OCI-LY7 (cell line): Measurements from ENCODE around the gene HS3ST4.

Experiments used
- EZH2phosphoT487 ChIP-seq: fragments of 200-600 bp; sonication (generic); IDR thresholded peaks from 2 replicates; pipeline ENCODE4 v1.6.1; 2018; ENCODE audit warnings: low read depth, borderline replicate concordance, mild to moderate bottlenecking, mixed run types, antibody characterized with exemption, low read length, moderate library complexity, mixed read lengths
- TF ChIP-seq, protein P1 (sequence below): fragments of 200-600 bp; sonication (generic); conservative IDR thresholded peaks from 2 replicates; pipeline ENCODE4 v1.5.1; 2014; ENCODE audit warnings: mild to moderate bottlenecking, antibody characterized with exemption, low read length, moderate library complexity, mixed read lengths

DNA sequence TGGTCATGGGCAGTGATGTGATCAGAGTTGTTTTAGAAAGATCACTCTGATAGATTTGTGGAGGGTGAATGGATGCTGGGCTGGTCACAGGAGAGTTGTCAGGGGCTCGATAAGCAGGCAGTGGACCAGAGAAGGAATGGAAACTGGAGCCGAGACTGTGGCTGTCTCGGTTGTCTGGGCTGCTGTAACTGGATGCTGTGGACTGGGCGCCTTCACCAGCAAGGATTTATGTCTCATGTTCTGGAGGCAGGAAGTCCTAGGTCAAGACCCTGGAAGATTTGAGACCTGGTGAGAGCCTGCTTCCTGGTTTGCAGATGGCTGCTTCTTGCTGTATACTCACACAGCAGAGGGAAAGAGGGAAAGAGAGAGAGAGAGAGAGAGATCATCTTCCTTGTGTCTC lies 203.6 kb downstream of the HS3ST4 start:
- TF ChIP-seq EZH2phosphoT487 = no peak
- TF ChIP-seq, protein P1, sequence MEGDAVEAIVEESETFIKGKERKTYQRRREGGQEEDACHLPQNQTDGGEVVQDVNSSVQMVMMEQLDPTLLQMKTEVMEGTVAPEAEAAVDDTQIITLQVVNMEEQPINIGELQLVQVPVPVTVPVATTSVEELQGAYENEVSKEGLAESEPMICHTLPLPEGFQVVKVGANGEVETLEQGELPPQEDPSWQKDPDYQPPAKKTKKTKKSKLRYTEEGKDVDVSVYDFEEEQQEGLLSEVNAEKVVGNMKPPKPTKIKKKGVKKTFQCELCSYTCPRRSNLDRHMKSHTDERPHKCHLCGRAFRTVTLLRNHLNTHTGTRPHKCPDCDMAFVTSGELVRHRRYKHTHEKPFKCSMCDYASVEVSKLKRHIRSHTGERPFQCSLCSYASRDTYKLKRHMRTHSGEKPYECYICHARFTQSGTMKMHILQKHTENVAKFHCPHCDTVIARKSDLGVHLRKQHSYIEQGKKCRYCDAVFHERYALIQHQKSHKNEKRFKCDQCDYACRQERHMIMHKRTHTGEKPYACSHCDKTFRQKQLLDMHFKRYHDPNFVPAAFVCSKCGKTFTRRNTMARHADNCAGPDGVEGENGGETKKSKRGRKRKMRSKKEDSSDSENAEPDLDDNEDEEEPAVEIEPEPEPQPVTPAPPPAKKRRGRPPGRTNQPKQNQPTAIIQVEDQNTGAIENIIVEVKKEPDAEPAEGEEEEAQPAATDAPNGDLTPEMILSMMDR = no peak
